Small intestine (tissue), 7 donors: Measurements from ENCODE around the gene SHFL. TPM values are rescaled to one million over a fixed set of nuclear protein-coding genes. Genes with fewer than 3 reads are reported as not detected.
A peak's percentile ranks its signal among the peaks of the same experiment; 100 is the strongest.

Source experiments
- DNase-seq, 2 donors: peaks; one replicate each; pipeline versions ENCODE4 v3.0.0 to v3.0.0-alpha.2; 2013
- FAIRE-seq: peaks from 2 replicates; lab custom pipeline; 2012; peaks lifted over from hg19 to GRCh38; lab: Jason Lieb, UNC
- H3K27ac ChIP-seq, 3 donors: one replicate each; pipeline ENCODE4 v1.5.1; 2013; ENCODE audit warnings: low read length in 2 of 3, mild to moderate bottlenecking in 2 of 3, control low read depth in 1 of 3, inconsistent platforms in 1 of 3, low read depth in 1 of 3, moderate library complexity in 1 of 3
- H3K27me3 ChIP-seq, 3 donors: one replicate each; pipeline ENCODE4 v1.6.1; 2013; ENCODE audit warnings: low read length in 3 of 3, inconsistent platforms in 1 of 3; ENCODE audit not compliant: control insufficient read depth in 3 of 3, insufficient read depth in 3 of 3
- H3K36me3 ChIP-seq, 3 donors: one replicate each; pipeline ENCODE4 v1.6.1; 2013; ENCODE audit warnings: low read length in 3 of 3, inconsistent platforms in 1 of 3, low read depth in 1 of 3, mild to moderate bottlenecking in 1 of 3, moderate library complexity in 1 of 3; ENCODE audit not compliant: control insufficient read depth in 3 of 3, insufficient read depth in 2 of 3
- H3K4me1 ChIP-seq, 3 donors: one replicate each; pipeline ENCODE4 v1.6.1; 2013; ENCODE audit warnings: low read length in 2 of 3, inconsistent platforms in 1 of 3, low read depth in 1 of 3, mild to moderate bottlenecking in 1 of 3, moderate library complexity in 1 of 3; ENCODE audit not compliant: control insufficient read depth in 3 of 3, insufficient read depth in 2 of 3
- H3K4me3 ChIP-seq, 3 donors: one replicate each; pipeline ENCODE4 v1.5.1; 2013; ENCODE audit warnings: low read length in 3 of 3, control low read depth in 1 of 3, inconsistent platforms in 1 of 3, low read depth in 1 of 3, mild to moderate bottlenecking in 1 of 3, moderate library complexity in 1 of 3
- H3K9me3 ChIP-seq, 2 donors: one replicate each; pipeline ENCODE4 v1.6.1; 2013; ENCODE audit warnings: low read depth in 1 of 2, low read length in 1 of 2; ENCODE audit not compliant: control insufficient read depth in 2 of 2, insufficient read depth in 1 of 2
- WGBS, 3 donors: extraction: QIAGEN DNeasy Blood & Tissue Kit; methylation state at CpG; one replicate each; pipeline ENCODE4 v1.1.7; 2013; 5-methylcytosine and 5-hydroxymethylcytosine counted together
- polyA plus RNA-seq, 4 donors: library from polyadenylated mRNA; stranded (reverse) in 3 of 4; unstranded in 1 of 4; fragments of 200-250 nt in 3 of 4; fragments of 120-200 nt in 1 of 4; gene quantifications; one replicate each; pipeline versions ENCODE4 v1.2.1 to v1.2.3, GENCODE V29; 2013
- donor health status: healthy with polysubstance abuse.
- donor health status: control.
- donor health status: control.
- donor health status: Bipolar disorder and iron deficiency.
- donor health status: healthy.

Gene SHFL
- polyA plus RNA-seq, 4 donors = 32.5 to 60.8 (median 37.0) TPM

DNA sequence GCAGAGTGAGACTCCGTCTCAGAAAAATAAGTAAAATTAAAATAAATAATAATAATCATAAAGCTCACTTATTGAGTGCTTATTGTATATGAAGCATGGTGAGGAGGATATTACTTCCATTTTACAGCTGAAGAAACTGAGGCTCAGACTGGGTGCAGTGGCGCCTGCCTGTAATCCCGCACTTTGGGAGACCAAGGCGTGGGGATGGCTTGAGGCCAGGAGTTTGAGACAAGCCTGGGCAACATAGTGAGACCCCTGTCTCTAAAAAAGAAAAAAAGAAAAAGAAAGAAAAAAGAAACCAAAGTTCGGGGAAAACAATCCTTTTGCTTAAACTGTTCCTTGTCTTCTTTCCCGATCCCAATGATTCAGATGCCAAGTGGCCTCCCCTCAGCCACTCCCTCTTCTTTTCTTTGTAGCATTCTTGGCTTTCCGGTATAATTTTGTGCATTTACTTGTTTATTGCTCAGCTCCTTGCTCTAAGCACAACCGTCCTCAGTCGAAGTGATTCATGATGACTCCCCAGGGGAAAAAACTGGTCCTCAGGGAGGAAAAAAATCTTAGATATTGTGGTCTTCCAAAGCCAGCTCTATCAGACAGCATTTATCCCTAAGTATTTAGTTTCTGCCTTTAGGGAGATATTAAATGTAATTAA is 34.5 kb downstream of the SHFL start:
- H3K36me3 ChIP-seq = peaks cover 7 to 35% (median 12%) of the 10 kb centered on the region in 3 donors
- no peak for DNase-seq
- FAIRE-seq = no peak
- no peaks in the 10 kb centered on the region for H3K27me3 ChIP-seq
- no peak overlapping the region for H3K4me3 ChIP-seq
- peaks cover 0 to 2% of the 10 kb centered on the region in 2 donors for H3K9me3 ChIP-seq
- 68 to 74% (median 72%) methylated on average over 9 of the region's 9 CpGs for WGBS, 3 donors
- peaks cover 0 to 5% (median 0%) of the 10 kb centered on the region in 3 donors for H3K4me1 ChIP-seq
- peak overlapping the region in 1 of 3 donors; percentile 79 for H3K27ac ChIP-seq

- no peak overlapping the region for H3K4me3 ChIP-seq
- H3K36me3 ChIP-seq = peaks cover 0 to 25% (median 2%) of the 10 kb centered on the region in 3 donors
- H3K9me3 ChIP-seq = peaks cover 0 to 2% of the 10 kb centered on the region in 2 donors
- peak overlapping the region in 1 of 3 donors; percentile 66 for H3K27ac ChIP-seq
- H3K27me3 ChIP-seq = no peaks in the 10 kb centered on the region
- peaks cover 0 to 5% (median 0%) of the 10 kb centered on the region in 3 donors for H3K4me1 ChIP-seq
- 61 to 81% (median 63%) methylated on average over 6 of the region's 6 CpGs for WGBS, 3 donors
- DNase-seq = no peak
- FAIRE-seq = no peak
Observed at GRCh38 chr19:10122045-10122444, 35.9 kb downstream of the SHFL start.

DNA sequence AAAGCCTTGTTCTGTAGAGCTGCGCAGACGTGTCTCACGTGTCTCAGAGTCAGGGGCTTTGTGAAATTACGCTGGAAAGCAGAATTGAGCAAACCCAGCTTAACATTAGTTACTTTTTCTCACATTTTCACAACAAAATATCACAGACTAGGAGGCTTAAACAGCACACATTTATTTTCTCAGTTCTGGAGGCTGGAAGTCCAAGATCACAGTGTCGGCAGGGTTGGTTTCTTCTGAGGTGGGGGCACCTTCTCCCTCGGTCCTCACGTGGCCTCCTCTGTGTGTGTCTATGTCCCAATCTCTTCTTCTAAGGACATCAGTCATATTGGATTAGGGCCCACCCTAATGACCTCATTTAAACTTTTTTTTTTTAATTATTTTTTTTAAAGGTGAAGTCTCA is 38.3 kb downstream of the SHFL start:
- Histone ChIP-seq H3K9me3 (peaks cover 0 to 2% of the 10 kb centered on the region in 2 donors), H3K36me3 (peaks cover 0 to 11% (median 2%) of the 10 kb centered on the region in 3 donors), H3K27me3 (no peaks in the 10 kb centered on the region), H3K27ac (no peak overlapping the region), H3K4me3 (no peak overlapping the region), H3K4me1 (peaks cover 0 to 2% (median 0%) of the 10 kb centered on the region in 3 donors)
- no peak for FAIRE-seq
- WGBS, 3 donors = 93 to 97% (median 95%) methylated on average over 7 of the region's 7 CpGs
- DNase-seq = no peak

DNA sequence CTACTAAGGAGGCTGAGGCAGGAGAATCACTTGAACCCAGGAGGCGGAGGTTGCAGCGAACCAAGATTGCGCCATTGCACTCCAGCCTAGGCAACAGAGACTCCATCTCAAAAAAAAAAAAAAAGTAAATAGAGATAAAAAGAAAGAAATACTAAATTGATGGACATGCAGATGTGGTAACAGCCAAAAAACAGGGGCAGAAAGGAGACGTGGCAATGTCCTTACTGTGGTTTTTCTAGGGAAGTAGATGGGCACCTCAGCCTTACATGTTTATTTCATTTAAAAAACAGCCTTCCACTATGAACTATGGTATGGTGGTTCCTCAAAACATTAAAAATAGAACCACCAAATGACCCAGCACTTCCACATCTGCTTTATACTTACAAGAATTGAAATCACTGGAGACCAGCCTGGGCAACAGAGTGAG is 40.1 kb downstream of the SHFL start:
- H3K9me3 ChIP-seq = peaks cover 0 to 2% of the 10 kb centered on the region in 2 donors
- WGBS, 3 donors = 87 to 95% (median 91%) methylated on average over 4 of the region's 4 CpGs
- no peaks in the 10 kb centered on the region for H3K27me3 ChIP-seq
- H3K36me3 ChIP-seq = peaks cover 0 to 23% (median 7%) of the 10 kb centered on the region in 3 donors
- FAIRE-seq = no peak
- H3K4me1 ChIP-seq = no peaks in the 10 kb centered on the region
- no peak overlapping the region for H3K4me3 ChIP-seq
- H3K27ac ChIP-seq = no peak overlapping the region
- DNase-seq = no peak

DNA sequence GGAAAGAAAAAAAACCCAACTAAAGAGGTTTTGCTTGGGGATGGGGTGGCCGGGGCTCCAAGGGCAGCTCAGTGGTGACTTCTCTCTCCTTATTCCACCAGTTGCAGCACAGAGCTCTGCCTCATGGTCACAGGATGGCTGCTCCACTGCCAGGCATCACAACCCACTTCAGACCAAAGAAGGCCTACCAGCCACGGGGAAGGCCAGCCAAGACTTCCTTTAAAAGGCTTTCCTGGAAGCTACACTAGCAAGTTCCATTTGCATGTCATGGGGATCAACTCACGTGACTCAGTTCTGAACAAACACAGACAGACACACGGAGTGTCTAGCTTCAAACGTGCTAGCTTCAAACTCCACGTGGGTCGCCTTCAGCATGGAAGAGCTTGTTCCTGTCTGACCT is 46.8 kb downstream of the SHFL start:
- no peaks in the 10 kb centered on the region for H3K4me1 ChIP-seq
- H3K36me3 ChIP-seq = peaks cover 7 to 72% (median 12%) of the 10 kb centered on the region in 3 donors
- no peak overlapping the region for H3K4me3 ChIP-seq
- 90 to 93% (median 92%) methylated on average over 7 of the region's 7 CpGs for WGBS, 3 donors
- H3K9me3 ChIP-seq = no peaks in the 10 kb centered on the region
- H3K27ac ChIP-seq = no peak overlapping the region
- FAIRE-seq = no peak
- DNase-seq = no peak
- H3K27me3 ChIP-seq = no peaks in the 10 kb centered on the region

DNA sequence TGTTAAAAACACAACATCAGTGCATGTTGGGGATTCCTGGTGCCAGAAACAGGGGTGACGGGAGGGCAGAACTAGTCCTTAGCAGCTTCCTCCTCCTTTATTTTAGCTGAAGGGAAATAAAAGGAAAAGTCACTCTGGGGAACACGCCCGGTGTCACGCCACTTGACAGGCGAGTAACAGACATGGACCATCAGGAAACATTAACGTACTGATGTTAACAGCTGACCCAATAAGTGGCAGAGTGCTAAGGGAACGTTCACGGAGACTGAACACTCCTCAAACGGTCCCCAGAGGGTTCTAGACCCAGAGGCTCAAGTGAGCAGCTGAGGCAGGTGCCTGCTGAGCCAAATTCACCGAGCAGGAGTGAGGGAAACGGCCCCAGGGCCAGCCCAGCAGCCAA is 47.5 kb downstream of the SHFL start:
- no peaks in the 10 kb centered on the region for H3K4me1 ChIP-seq
- FAIRE-seq (no peak), DNase-seq (no peak)
- H3K36me3 ChIP-seq = peaks cover 9 to 79% (median 16%) of the 10 kb centered on the region in 3 donors
- H3K27ac ChIP-seq = no peak overlapping the region
- no peaks in the 10 kb centered on the region for H3K9me3 ChIP-seq
- H3K27me3 ChIP-seq = no peaks in the 10 kb centered on the region
- no peak overlapping the region for H3K4me3 ChIP-seq
- 85 to 92% (median 91%) methylated on average over 11 of the region's 11 CpGs for WGBS, 3 donors

DNA sequence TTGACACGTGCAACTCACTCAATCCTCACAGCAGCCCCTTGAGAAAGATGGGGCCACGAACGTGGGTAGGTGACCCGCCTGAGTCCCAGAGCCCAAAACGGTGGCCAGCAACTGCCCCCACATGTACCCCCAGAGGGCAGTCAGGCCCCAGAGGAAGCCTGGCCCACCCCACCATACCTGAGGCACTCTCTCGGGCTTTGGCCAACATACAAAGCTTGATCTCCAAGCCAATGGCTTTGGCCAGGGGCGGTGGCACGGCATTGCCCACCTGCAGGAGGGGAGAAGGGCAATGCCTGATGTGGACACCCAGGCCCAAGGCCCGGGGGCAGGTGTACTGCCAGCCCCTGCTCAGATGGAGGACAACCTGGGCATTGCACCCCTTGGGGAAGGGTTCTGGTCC is 47.9 kb downstream of the SHFL start:
- 93 to 100% (median 97%) methylated on average over 7 to 9 of the region's 9 CpGs for WGBS, 3 donors
- Histone ChIP-seq H3K4me3 (no peak overlapping the region), H3K27me3 (no peaks in the 10 kb centered on the region), H3K36me3 (peaks cover 13 to 82% (median 16%) of the 10 kb centered on the region in 3 donors), H3K9me3 (no peaks in the 10 kb centered on the region), H3K4me1 (no peaks in the 10 kb centered on the region), H3K27ac (no peak overlapping the region)
- DNase-seq (no peak), FAIRE-seq (no peak)

DNA sequence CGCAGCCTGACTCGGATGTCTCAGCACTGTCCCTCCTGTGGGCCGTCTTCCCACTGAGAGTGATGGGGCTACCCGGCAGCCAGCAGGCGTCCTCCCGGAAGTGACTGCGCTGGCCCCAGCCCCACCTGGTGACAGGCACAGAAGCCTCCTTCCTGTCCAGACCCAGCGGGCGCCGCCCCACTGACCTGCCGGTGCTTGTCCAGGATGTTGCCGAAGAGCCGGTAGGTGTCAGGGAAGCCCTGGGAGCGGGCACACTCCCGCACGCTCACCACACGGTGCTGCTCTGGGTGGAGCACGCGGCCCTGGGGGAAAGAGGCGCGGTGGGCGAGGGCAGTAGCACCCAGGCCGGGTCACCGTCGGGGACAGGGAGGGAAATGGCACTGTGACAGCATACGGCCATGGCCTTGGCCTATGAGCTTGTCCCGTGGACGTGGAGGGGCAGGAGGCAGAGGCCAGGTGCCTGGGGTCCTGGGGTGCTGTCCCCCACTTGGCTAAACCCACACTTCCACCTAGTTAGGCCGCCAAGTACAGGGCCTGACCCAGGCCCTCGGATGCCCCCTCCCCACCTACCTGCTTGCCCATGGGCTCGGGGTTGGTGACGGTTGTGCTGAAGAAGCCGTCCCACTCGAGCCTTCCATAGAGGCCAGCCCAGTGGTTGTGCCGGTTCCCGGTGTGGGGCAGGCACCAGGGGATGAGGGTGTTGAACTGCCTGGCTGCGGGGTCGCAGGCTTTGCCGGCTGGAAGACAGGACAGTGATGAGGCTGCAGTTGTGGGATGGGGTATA is 49.6 kb downstream of the SHFL start:
- H3K4me1 ChIP-seq = no peaks in the 10 kb centered on the region
- no peak for FAIRE-seq
- no peak for DNase-seq
- H3K9me3 ChIP-seq = no peaks in the 10 kb centered on the region
- WGBS, 3 donors = 94 to 95% (median 94%) methylated on average over 38 to 39 of the region's 39 CpGs
- peaks cover 13 to 87% (median 13%) of the 10 kb centered on the region in 3 donors for H3K36me3 ChIP-seq
- no peak overlapping the region for H3K4me3 ChIP-seq
- no peak overlapping the region for H3K27ac ChIP-seq
- H3K27me3 ChIP-seq = no peaks in the 10 kb centered on the region
